ENCODE results near the gene SRSF1. TPM values are rescaled to one million over a fixed set of nuclear protein-coding genes. Genes with fewer than 3 reads are reported as not detected.

The SRSF1 gene
- total and polyA plus RNA-seq, 2 of the 4 experiments (the other 2 are of a cell fraction) = 190 to 357 TPM

DNA sequence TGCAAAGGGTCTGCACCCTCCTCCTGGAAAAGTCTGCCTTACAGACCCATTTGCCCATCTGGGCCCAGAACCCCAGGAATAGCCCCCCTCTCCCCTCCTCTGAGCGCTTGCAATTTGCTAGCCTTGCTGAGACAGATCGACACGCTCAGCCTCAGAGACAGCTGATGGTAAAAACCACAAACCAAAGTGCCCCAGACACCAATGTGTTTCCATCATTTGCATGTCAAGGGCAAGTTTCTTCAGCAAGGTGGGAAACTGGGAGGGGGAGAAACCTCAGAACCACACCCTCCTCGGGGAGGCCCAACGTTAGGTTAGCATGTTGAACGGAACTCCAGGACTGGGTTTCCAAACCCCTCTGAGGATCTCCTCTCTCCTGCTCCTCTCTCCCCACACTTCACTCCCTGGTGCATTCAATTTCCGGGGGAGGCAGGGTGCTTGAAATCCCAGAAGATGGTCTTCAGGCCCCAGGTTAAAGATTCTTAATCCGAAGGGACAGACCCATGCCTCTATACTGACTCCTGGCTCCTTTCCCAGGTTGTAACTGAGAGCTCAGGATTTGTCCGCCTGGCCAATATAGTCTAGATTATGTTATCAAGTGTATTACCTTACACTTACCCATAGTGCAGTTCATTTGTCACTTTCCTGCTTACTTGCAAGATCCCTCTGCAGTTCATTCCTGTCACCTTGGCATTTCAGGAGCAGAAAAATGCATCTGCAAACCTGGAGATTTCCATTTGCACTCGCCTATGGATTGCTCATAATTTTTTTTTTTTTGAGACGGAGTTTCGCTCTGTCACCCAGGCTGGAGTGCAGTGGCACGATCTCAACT, 50.5 kb downstream of the SRSF1 start:
- in situ Hi-C loops (cut with MboI; ENCODE audit: low sequenced_read_pairs) = no loop called here
- dilution Hi-C loops (cut with HindIII; ENCODE audit: low sequenced_read_pairs, unreplicated experiment) = no loop called here

More for the DNA sequence above, 50.5 kb downstream of the SRSF1 start:
- WGBS, 2 experiments (ENCODE audit: extremely low coverage in 2 of 2, insufficient read length in 1 of 2) = 70% methylated on average over 2 of the region's 13 CpGs; no CpG with 5 or more reads in 1 of the 2 experiments
- Histone ChIP-seq H3K56ac (ENCODE audit: extremely low read depth, insufficient read depth, low read length) (no peak overlapping the region), H2AFZ (replicated peaks; ENCODE audit: low read length, poor library complexity) (no peak overlapping the region), H3K18ac (ENCODE audit: low read depth, low read length) (no peak overlapping the region), H3K79me1 (ENCODE audit: low read depth in 1 of 2, low read length in 2 of 2) (peaks cover 17 to 38% of the 10 kb centered on the region in 2 experiments), H3K9ac (ENCODE audit: low read depth, low read length) (no peak overlapping the region), H3K36me3 (ENCODE audit: control insufficient read depth, insufficient read depth, low read length) (no peaks in the 10 kb centered on the region), H2BK120ac (ENCODE audit: low read depth, low read length) (no peak overlapping the region; the same call in 1 of the 2 replicates), H2BK20ac (ENCODE audit: low read depth, low read length) (no peak overlapping the region), H3K4me1 (ENCODE audit: control insufficient read depth, insufficient read depth, low read length) (peaks cover 24% of the 10 kb centered on the region), H3K27me3 (ENCODE audit: control insufficient read depth, insufficient read depth, low read length) (no peaks in the 10 kb centered on the region), H3K23ac (ENCODE audit: low read depth, low read length) (peak overlapping the region; percentile 86; the same call in 1 of the 2 replicates), H3K4me2 (ENCODE audit: low read depth, low read length) (peak overlapping the region; percentile 89; the same call in 1 of the 2 replicates), H2BK15ac (ENCODE audit: low read depth, low read length) (no peak overlapping the region), H4K20me1 (ENCODE audit: insufficient read depth, low read length) (no peaks in the 10 kb centered on the region), H2AK9ac (replicated peaks; ENCODE audit: low read depth, low read length, poor library complexity) (peak overlapping the region; percentile 96), H2BK5ac (ENCODE audit: low read depth, low read length, poor library complexity, severe bottlenecking) (no peak overlapping the region), H2AK5ac (ENCODE audit: low read depth, low read length) (peak overlapping the region; percentile 83; the same call in 1 of the 2 replicates), H3K27ac (ENCODE audit: insufficient read depth, low read length) (no peak overlapping the region), H3K4ac (ENCODE audit: low read depth, low read length) (peak overlapping the region; percentile 87; the same call in 1 of the 2 replicates), H4K91ac (ENCODE audit: insufficient read depth, low read depth, low read length) (no peak overlapping the region), H3K9me3 (ENCODE audit: control insufficient read depth, insufficient read depth, low read length) (no peaks in the 10 kb centered on the region), H3K4me3 (ENCODE audit: insufficient read depth, low read depth, low read length) (no peak overlapping the region), H3K14ac (replicated peaks; ENCODE audit: low read depth, low read length) (peak overlapping the region; percentile 89; the same call in 1 of the 2 replicates), H4K8ac (ENCODE audit: low read depth in 2 of 2, low read length in 2 of 2) (no peak overlapping the region; a peak in 1 of 4 replicates), H4K5ac (ENCODE audit: low read depth, low read length) (no peak overlapping the region), H3K9me1 (ENCODE audit: insufficient read depth, low read length) (peaks cover 22% of the 10 kb centered on the region)
- ATAC-seq (ENCODE audit: low read depth) = no peak
- ChIA-PET CTCF (interaction anchor here (1.0 to 1.6 kb wide), 2 partner anchors 39 to 64 kb away, joined by 3 read pairs; no protein-coding TSS in a partner anchor), POLR2A (ENCODE audit: unreplicated experiment) (interaction anchor here (2.5 kb wide), 1 partner anchor 82 kb away, joined by 15 read pairs; no protein-coding TSS in a partner anchor)
- DNase-seq = no peak
- intact Hi-C loops (cut with micrococcal nuclease) = no loop called here
- TF ChIP-seq FOS (IDR thresholded peaks at IDR 0.05; ENCODE audit: low read depth, low read length) (no peak), CHD1 (IDR thresholded peaks at IDR 0.05; ENCODE audit: low read depth, low read length) (no peak), SMC3 (IDR thresholded peaks at IDR 0.05; ENCODE audit: low read depth, low read length) (no peak), RCOR1 (IDR thresholded peaks at IDR 0.05; ENCODE audit: insufficient replicate concordance, low read length) (no peak), POLR2A (IDR thresholded peaks at IDR 0.05; ENCODE audit: low read depth, low read length) (no peak), MAZ (IDR thresholded peaks at IDR 0.05; ENCODE audit: borderline replicate concordance, low read depth, low read length) (no peak), MXI1 (IDR thresholded peaks at IDR 0.05; ENCODE audit: borderline replicate concordance, low read depth, low read length) (no peak), CEBPB (IDR thresholded peaks at IDR 0.05; ENCODE audit: low read depth, low read length) (no peak)
- TF ChIP-seq, protein P1, sequence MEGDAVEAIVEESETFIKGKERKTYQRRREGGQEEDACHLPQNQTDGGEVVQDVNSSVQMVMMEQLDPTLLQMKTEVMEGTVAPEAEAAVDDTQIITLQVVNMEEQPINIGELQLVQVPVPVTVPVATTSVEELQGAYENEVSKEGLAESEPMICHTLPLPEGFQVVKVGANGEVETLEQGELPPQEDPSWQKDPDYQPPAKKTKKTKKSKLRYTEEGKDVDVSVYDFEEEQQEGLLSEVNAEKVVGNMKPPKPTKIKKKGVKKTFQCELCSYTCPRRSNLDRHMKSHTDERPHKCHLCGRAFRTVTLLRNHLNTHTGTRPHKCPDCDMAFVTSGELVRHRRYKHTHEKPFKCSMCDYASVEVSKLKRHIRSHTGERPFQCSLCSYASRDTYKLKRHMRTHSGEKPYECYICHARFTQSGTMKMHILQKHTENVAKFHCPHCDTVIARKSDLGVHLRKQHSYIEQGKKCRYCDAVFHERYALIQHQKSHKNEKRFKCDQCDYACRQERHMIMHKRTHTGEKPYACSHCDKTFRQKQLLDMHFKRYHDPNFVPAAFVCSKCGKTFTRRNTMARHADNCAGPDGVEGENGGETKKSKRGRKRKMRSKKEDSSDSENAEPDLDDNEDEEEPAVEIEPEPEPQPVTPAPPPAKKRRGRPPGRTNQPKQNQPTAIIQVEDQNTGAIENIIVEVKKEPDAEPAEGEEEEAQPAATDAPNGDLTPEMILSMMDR (conservative IDR thresholded peaks at IDR 0.05; ENCODE audit: low read depth, low read length) = no peak
- BruUV-seq (replicated peaks) = no TSS peak

All from IMR-90 (cell line).